Prostate gland (tissue), 2 donors: ENCODE data around the gene CIT.

Source experiments
- POLR2A ChIP-seq: fragments of 450-650 bp; IDR thresholded peaks from one replicate; pipeline ENCODE4 v1.6.1; 2016; ENCODE audit warnings: antibody characterized with exemption, mild to moderate bottlenecking
- POLR2AphosphoS5 ChIP-seq: sonication (generic); formaldehyde crosslinking; IDR thresholded peaks from one replicate; pipeline ENCODE4 v1.6.1; 2017; ENCODE audit warnings: antibody characterized with exemption
- TF ChIP-seq, protein P1 (sequence below), 4 experiments: fragments of 200-600 bp in 2 of 4; fragments of 450-650 bp in 2 of 4; sonication (generic) in 2 of 4; IDR thresholded peaks; 1 replicate in 3 of 4; 2 replicates in 1 of 4; pipeline ENCODE4 v1.5.1; 2016 to 2019; ENCODE audit warnings: antibody characterized with exemption in 4 of 4, mild to moderate bottlenecking in 2 of 4, moderate library complexity in 2 of 4

- TF ChIP-seq POLR2A, result no peak
- TF ChIP-seq, protein P1, sequence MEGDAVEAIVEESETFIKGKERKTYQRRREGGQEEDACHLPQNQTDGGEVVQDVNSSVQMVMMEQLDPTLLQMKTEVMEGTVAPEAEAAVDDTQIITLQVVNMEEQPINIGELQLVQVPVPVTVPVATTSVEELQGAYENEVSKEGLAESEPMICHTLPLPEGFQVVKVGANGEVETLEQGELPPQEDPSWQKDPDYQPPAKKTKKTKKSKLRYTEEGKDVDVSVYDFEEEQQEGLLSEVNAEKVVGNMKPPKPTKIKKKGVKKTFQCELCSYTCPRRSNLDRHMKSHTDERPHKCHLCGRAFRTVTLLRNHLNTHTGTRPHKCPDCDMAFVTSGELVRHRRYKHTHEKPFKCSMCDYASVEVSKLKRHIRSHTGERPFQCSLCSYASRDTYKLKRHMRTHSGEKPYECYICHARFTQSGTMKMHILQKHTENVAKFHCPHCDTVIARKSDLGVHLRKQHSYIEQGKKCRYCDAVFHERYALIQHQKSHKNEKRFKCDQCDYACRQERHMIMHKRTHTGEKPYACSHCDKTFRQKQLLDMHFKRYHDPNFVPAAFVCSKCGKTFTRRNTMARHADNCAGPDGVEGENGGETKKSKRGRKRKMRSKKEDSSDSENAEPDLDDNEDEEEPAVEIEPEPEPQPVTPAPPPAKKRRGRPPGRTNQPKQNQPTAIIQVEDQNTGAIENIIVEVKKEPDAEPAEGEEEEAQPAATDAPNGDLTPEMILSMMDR (IDR thresholded peaks at IDR 0.05), result no peak
- no peak for TF ChIP-seq POLR2AphosphoS5
Measured at GRCh38 chr12:119742700-119743099, 134.4 kb downstream of the CIT start.
